Stimulated activated CD8-positive, alpha-beta memory T cell treated with anti-CD3 and anti-CD28 coated beads, Interleukin-4, amount 100 ng/mL, for 1 hour (primary cell): Measurements from ENCODE around the gene MC1R.
A peak's percentile ranks its signal among the peaks of the same experiment; 100 is the strongest.
"Not testable (repeated sequence)": the region's sequence is repeated elsewhere in the genome, so short reads cannot be mapped to it uniquely, and the experiment has no call there.

ENCODE experiments used
- DNase-seq, 2 donors: peaks; one replicate each; pipeline ENCODE4 v3.0.0-alpha.2; 2020; ENCODE audit warnings: low read depth in 2 of 2, low spot score in 1 of 2

The MC1R gene

DNA sequence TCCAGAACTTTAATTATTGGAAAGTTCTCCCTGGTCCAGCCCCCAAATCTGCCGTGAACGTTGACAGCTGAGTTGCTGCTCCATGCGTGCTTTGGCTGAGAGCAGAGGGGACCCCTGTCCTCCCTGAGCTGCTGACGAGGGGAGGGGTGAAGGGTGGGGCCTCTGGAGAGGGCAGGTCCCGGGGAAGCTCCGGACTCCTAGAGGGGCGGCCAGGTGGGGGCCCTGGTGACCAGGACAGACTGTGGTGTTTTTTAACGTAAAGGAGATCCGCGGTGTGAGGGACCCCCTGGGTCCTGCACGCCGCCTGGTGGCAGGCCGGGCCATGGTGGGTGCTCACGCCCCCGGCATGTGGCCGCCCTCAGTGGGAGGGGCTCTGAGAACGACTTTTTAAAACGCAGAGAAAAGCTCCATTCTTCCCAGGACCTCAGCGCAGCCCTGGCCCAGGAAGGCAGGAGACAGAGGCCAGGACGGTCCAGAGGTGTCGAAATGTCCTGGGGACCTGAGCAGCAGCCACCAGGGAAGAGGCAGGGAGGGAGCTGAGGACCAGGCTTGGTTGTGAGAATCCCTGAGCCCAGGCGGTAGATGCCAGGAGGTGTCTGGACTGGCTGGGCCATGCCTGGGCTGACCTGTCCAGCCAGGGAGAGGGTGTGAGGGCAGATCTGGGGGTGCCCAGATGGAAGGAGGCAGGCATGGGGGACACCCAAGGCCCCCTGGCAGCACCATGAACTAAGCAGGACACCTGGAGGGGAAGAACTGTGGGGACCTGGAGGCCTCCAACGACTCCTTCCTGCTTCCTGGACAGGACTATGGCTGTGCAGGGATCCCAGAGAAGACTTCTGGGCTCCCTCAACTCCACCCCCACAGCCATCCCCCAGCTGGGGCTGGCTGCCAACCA lies at the start of gene MC1R:
TSS of gene MC1R (plus strand) at position 410 of the 895 bp plus-strand sequence. CDS start at position 807, 397 bp downstream.
- no peak for DNase-seq

DNA sequence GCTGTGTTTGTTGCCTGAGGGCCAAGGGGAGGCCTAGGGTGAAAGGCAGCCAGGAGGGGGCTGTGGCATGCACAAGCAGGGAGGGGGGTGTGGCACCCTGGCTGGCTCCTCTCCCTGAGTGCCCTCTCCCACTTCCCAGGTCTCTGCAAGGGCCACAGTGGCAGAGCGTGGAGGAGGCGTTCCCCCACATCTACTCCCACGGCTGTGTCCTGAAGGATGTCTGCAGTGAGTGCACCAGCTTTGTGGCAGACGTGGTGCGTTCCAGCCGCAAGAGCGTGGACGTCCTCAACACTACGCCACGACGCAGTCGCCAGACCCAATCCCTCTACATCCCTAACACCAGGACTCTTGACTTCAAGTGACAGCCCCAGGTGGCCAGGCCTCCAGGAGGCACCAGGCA lies 48.8 kb upstream of the MC1R start:
- no peak for DNase-seq

DNA sequence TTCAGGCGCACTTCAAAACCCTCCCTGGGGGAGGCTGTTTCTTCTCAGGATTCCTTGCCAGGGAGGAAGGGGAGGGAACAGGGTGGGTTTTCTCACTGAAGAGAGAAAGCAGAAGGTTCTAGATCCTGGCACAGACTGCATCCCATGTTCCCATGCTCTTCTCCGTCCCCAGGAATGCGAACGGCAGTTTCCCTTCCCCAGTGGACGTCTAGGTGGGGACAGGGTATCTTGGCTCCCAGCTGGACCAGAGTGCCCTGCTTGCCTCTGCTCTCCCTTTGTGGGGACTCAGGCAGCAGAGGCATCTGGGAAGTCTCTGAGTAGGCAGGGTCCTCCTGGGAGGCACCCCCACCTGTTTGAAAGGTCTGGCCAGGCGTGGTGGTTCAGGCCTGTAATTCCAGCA lies 48.2 kb upstream of the MC1R start:
- no peak for DNase-seq

DNA sequence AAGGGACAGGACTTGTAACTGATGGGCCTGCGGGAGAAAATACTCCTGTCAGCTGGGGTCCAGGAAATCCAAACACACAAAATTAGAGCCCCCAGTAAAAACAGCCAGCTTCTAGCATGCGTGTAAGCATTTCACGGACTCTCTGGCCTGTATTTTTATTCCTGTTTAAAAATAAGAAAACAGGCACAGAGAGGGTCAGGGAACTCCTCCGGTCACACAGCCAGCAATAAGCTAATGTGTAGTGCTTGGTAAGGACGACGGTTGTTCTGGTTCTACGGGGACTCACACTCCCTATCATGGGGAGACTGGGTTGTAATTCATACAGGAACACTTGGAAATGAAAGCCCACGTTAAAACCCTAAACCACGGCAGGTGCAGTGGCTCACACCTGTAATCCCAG lies 46.8 kb upstream of the MC1R start:
- no peak for DNase-seq

DNA sequence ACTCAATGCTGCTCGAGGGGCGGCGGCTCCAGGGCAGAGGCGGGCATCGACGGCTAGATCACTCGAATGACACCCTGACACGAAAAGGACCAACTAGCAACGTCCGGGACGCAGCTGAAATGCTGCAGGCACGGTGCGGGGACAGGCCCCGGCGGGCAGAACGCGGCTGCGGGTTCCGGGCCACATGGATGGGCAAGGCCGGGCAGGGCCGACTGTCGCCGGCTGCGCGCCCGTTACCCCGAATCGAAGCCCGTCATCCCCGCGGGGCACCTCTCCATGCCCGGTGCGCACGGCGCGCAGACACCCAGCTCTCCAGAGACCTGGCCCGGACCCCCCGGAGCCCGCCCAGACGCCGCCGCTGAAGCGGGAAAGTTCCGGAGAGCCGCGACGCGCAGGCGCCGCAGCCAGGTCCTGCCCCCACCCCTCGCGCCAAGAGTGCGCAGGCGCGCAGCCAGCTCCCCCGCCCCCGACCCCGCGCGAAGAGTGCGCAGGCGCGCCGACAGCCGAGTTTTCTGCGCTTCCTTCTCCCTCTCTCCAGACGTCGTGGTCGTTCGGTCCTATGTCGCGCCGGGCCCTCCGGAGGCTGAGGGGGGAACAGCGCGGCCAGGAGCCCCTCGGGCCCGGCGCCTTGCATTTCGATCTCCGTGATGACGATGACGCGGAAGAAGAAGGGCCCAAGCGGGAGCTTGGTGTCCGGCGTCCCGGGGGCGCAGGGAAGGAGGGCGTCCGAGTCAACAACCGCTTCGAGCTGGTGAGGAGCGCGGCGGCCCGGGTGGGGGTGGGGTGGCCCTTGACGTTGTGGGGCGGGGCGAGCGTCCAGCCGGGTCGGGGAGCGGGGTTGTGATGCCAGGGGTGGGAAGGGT lies 45.3 kb upstream of the MC1R start, which contains the start of gene TCF25:
TSS of gene TCF25 (plus strand) at position 484 of the 863 bp plus-strand sequence. CDS start at position 560, 76 bp downstream.
- DNase-seq: peak; percentile 69 to 82

DNA sequence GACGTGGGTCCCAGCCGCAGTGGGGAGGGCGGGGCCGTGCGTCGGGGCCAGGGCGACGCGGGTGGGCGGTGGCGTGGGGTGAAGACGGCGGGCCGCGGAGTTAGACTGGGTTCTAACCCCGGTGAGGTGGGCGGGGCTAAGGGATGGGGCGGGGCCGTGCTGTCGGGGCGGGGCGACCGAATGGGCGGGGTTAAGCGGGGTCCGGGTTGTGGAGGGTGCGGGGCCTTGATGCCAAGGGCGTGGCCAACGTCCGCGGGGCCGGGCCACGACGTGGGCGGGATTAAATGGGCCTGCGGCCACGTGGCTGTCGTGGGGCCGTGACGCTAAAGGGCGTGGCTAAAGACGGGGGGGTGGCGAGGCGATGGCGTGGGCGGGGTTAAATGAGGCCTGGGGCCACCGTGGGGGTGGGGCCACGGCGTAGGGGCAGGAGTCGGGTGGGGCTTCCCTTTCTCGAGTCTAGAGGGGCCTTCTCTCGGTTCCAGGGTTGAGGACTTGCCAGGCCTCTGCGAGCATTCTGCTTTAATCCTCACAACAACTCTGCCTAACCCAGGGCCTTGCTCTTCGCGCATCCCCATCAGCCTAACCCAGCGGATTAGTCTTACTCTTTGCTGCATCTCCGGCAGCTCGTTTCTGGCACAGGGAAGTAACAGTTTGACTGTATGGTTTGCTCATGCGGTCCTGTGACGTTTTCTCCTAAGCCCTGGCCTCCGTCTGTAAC lies 44.5 kb upstream of the MC1R start:
- DNase-seq: peak; percentile 86 to 89

DNA sequence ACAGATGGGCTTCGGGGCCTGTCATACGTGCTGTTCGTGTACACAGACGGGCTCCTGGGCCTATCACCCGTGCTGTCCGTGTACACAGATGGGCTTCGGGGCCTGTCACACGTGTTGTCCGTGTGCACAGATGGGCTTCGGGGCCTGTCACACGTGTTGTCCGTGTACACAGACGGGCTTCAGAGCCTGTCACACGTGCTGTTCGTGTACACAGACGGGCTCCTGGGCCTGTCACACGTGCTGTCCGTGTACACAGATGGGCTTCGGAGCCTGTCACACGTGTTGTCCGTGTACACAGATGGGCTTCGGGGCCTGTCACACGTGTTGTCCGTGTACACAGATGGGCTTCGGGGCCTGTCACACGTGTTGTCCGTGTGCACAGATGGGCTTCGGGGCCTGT lies 39.5 kb upstream of the MC1R start:
- DNase-seq: not testable (repeated sequence)

DNA sequence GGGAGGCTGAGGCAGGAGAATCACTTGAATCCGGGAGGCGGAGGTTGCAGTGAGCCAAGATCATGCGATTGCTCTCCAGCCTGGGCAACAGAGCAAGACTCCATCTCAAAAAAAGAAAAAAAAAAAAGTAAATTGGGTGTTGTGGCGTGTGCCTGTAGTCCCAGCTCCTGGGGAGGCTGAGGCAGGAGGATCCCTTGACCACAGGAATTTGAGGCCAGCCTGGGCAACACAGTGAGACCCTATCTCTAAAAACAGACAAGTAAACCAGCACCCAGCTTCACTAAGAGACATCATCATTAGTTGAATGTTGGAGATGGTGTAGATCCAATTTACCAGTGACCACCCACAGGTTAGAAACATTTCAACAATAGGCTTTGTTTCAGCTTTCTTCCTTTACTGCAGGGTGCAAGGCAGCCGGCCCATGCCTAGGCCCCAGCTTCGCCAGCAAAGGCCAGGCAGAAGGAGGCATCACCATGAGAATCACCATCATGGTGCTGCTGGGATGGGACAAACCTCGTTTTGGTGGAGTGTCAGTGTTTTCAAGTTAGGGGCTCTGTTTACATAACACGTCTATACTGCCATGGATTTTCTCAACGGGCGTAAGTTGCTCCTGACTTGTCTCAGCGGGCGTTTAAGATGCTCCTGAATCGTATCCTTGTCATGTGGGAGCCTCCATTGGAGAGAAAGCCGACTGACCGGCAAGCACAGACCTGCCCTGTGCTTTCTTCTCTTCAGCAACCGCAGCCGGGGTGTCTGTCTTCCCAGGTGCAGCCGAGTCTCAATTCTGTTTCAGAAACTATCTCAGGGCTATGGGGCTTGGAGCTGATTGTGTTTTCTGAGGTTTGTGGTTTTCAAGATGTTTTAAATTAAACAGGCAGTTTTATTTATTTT lies 37.9 kb upstream of the MC1R start:
- DNase-seq: no peak

DNA sequence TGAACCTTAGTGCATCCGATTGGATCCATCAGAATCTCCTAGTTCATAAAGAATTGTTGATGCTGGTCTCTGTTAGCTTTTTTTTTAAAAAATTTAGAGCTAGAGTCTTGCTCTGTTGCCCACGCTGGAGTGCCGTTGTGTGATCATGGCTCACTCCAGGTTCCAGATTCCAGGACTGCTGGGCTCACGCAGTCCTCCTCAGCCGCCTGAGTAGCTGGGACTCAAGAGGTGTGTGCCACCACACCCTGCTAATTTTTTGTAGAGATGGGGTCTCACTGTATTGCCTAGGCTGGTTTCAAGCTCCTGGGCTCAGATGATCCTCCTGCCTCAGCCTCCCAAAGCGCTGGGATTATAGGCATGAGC lies 37.3 kb upstream of the MC1R start:
- DNase-seq: no peak

DNA sequence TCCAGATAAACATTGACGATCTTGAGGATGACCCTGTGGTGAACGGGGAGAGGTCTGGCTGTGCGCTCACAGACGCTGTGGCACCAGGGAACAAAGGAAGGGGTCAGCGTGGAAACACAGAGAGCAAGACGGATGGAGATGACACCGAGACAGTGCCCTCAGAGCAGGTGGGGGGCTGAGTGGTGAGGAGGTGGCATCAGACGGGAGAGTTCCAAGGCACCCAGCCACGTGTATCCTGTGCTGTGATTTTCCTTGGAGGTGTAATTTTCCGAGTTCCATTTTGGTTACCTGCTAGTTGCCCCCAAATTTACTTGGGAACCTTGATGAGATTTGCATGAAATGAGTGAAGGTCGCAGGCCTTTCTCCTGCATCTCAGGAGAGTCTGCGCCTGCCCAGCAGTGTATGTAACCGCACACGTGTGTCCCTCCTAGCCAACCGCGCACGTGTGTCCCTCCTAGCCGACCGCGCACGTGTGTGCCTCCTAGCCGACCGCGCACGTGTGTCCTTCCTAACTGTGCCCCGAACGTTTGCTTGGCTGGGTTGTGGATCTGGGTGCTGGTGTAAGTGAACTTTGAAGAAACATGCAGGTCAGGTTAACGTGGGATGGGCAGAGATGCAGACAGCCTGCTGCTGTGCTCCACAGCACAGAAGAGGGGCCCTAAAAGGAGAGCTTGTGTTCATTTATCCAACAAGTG lies 35.2 kb upstream of the MC1R start:
- no peak for DNase-seq

DNA sequence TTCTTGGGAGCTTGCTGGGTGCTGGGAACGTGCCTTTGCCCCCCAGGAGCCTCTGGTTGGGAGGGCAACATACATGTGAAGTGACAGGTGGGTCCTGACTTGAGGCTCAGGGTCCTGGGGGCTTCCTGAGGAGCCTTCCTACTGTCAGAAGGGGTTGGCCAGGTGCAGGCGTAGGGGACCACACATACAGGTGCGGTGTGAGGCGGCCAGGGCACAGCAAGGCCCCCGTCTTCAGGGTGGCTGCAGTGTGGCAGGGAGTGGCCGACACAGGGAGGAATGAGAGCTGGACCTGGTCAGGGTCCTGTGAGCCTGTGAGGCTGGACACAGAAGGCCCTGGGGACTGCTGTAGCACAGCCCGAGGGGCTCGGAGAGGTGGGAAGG lies 34.6 kb upstream of the MC1R start:
- no peak for DNase-seq

DNA sequence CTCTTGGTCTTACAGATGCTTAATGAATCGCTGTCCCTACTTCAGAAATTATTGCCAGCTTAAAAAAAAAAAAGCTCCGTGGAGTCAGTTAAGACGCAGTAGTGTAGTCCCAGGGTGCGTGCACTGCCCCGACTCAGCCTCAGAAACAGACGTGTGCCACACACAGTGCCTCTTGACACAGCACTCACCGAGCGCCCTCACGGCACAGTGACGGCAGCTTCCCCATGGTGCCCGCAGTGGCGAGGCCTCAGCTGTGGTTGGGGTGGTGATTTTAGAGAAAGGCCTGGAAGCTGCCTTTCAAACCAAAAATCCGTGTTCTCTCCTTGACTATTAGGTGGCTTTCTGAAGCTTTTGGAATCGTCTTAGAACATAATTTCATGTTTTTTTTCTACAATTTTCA lies 31.4 kb upstream of the MC1R start:
- no peak for DNase-seq

DNA sequence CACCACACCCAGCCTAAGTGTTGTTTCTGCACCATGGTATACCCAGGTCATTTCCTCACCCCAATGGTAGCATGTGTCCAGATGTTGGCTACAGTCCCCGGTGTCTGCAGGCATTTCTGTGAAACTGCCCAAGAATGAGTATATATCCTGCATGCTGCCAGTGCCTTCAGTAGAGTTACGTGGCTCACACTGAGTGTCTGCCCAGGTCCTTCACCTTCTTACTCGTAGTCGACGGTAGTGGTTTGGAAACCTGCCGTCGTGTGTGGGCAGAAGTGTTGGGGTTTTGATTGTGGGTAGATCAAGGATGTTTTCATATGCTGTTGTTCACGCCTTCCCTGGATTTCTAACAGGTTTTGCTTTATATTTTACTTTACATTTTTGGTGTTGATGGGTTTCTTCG lies 28.5 kb upstream of the MC1R start:
- no peak for DNase-seq

DNA sequence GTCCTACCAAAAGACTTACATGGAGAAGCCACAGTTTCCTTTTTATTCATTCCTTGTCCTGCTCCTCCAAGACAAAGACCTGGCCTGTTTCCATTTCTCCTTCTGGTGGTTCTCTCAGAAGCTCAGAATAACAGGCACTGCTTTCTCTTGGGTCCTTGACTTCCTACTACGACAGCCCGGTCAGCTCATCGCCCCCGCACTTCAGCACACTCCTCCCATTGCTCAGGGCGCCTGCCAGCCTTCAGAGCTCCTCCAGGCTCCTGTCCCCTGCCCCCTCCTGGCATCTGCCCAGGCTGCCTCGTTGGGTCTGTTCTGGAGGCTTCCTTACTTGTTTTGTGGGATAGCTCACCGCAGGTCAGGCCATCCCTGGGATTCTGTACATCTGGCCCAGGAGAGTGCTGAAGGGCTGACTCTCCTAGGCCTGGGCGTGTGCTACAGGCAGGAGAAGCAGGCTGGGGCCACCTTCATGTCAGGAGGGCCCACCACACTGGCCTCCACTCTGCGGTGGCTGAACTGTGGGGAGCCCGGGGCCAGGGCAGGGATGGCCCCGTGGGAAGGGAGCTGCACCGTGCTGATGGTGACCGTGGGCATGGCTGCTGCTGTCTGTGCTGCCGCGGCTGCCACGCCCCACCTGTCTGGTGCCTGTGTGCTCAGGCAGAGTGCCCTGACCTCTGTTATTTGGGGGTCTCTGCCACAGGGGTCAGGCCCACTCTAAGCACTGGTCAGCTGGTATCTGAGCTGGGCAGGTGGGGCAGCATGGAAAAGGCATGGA lies 27.6 kb upstream of the MC1R start:
- DNase-seq: no peak

DNA sequence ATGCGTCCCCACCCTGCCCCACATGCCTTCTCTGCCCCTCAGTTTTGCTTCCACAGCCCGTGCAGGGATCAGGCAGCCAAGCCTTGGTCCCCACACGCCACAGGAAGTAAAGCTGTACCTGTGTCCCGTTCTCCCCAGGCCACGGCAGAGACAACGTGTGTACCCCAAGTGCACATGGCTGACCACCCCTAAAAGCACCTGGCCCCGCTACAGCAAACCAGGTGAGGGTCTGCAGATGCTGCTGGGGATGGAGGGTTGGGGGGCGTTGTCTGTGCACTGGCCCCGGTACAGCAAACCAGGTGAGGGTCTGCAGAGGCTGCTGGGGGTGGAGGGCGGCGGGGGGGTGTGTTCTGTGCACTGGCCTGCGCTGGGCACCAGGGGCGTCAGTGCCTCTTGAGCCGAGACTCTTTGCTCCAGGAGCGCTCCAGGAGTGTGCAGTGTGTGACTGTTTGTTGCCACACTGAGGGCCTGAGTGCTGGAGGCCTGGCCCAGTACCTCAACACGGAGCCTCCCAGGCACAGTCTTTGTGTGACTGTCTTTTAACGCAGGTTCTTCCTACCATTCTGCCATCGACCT lies 26.5 kb upstream of the MC1R start:
- DNase-seq: no peak

DNA sequence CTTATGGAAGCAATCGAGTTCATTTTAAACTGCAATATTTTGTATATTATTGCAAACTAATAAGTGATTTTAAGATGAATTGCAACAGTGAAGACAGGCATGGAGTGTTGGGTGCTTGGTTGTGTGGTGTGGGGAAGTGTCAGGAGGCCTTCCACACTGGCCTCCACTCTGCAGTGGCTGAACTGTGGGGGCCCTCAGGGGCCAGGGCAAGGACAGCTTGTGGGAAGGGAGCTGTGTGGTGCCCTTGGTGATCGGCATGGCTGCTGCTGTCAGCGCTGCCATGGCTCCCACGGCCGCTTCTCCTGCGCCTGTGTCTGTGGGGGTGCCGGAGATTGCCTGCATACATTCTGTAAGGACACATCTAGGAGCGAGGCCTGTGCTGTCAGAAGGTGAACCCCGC lies 26.0 kb upstream of the MC1R start:
- no peak for DNase-seq

DNA sequence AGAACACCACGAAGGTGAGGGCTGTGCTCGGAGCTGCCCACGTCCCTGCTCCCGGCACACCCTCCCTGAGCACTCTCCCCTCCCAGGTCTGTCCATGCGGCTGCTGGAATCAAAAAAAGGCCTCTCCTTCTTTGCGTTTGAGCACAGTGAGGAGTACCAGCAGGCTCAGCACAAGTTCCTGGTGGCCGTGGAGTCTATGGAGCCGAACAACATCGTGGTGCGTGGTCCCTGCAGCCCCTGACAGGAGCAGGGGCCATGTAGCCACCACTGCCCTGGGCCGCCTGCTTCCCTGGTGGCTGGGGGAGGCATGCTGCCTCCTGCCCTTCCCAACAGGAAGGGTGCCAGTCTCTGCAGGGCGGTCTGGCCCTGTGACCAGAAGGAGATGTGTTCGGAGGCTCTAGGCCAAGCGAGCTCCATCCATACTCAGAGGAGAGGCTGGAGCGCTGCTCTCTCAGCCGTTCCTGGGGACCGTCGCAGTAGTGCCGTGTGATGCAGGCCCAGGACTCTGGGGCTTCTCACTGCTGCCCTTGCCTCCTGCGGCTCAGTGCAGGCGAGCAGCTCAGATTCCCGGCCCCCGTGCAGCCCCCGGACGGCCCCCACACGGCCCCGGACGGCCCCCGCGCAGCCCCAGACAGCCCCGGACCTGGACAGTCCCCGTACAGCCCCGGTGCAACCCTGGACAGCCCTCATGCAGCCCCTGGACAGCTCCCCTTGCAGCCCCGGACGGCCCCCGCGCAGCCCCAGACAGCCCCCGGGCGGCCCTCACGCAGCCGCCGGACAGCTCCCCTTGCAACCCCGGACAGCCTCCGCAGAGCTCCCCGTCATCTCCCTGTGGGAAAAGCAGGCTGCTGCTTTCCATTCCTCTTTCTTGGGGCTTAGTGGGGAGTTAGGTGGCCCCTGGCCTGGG lies 24.8 kb upstream of the MC1R start:
- no peak for DNase-seq
